ENCODE results near the gene PLEKHH1.
A peak's percentile ranks its signal among the peaks of the same experiment; 100 is the strongest.

The PLEKHH1 gene

GRCh38 chr14:67516676-67517075, 16.4 kb upstream of the PLEKHH1 start:
- TF ChIP-seq MYC (IDR thresholded peaks at IDR 0.05; ENCODE audit: low read depth, low read length), result no peak
- TF ChIP-seq CTCF (IDR thresholded peaks at IDR 0.05; ENCODE audit: low read depth, low read length), result no peak
- TF ChIP-seq MAX (IDR thresholded peaks at IDR 0.05; ENCODE audit: low read depth, low read length), result peak; percentile 62
- DNase-seq (ENCODE audit: low read depth), result no peak
- no peak overlapping the region for H3K4me3 ChIP-seq (ENCODE audit: low read depth, low read length)

GRCh38 chr14:67517083-67517482, 16.0 kb upstream of the PLEKHH1 start:
- DNase-seq (ENCODE audit: low read depth), result no peak
- no peak overlapping the region for H3K4me3 ChIP-seq (ENCODE audit: low read depth, low read length)
- no peak for TF ChIP-seq MAX (IDR thresholded peaks at IDR 0.05; ENCODE audit: low read depth, low read length)
- no peak for TF ChIP-seq MYC (IDR thresholded peaks at IDR 0.05; ENCODE audit: low read depth, low read length)
- no peak for TF ChIP-seq CTCF (IDR thresholded peaks at IDR 0.05; ENCODE audit: low read depth, low read length)
- TF ChIP-seq POLR2A (IDR thresholded peaks at IDR 0.05; ENCODE audit: extremely low read depth, insufficient read length), result no peak

- TF ChIP-seq MAX (IDR thresholded peaks at IDR 0.05; ENCODE audit: low read depth, low read length) (no peak), CTCF (IDR thresholded peaks at IDR 0.05; ENCODE audit: low read depth, low read length) (no peak), POLR2A (IDR thresholded peaks at IDR 0.05; ENCODE audit: extremely low read depth, insufficient read length) (no peak), MYC (IDR thresholded peaks at IDR 0.05; ENCODE audit: low read depth, low read length) (no peak)
- DNase-seq (ENCODE audit: low read depth), result no peak
- no peak overlapping the region for H3K4me3 ChIP-seq (ENCODE audit: low read depth, low read length)
These were observed 13.7 kb upstream of the PLEKHH1 start for GRCh38 chr14:67519406-67519805.

GRCh38 chr14:67520482-67520881, 12.6 kb upstream of the PLEKHH1 start:
- TF ChIP-seq MYC (IDR thresholded peaks at IDR 0.05; ENCODE audit: low read depth, low read length), result no peak
- no peak for TF ChIP-seq CTCF (IDR thresholded peaks at IDR 0.05; ENCODE audit: low read depth, low read length)
- TF ChIP-seq MAX (IDR thresholded peaks at IDR 0.05; ENCODE audit: low read depth, low read length), result no peak
- TF ChIP-seq POLR2A (IDR thresholded peaks at IDR 0.05; ENCODE audit: extremely low read depth, insufficient read length), result no peak
- H3K4me3 ChIP-seq (ENCODE audit: low read depth, low read length), result no peak overlapping the region
- no peak for DNase-seq (ENCODE audit: low read depth)

GRCh38 chr14:67522270-67522669, 10.8 kb upstream of the PLEKHH1 start:
- TF ChIP-seq CTCF (IDR thresholded peaks at IDR 0.05; ENCODE audit: low read depth, low read length) (no peak), MAX (IDR thresholded peaks at IDR 0.05; ENCODE audit: low read depth, low read length) (no peak)
- no peak for DNase-seq (ENCODE audit: low read depth)
- no peak overlapping the region for H3K4me3 ChIP-seq (ENCODE audit: low read depth, low read length)

All from NB4 (cell line).